K562 (cell line): ENCODE measurements around the gene CD2. TPM values are rescaled to one million over a fixed set of nuclear protein-coding genes. Genes with fewer than 3 reads are reported as not detected.
A peak's percentile ranks its signal among the peaks of the same experiment; 100 is the strongest.

ENCODE experiments used
- ATAC-seq: fragments of 200-7000 bp; cut with Tn5 transposase; 3 replicates; pipeline ENCODE4 v1.9.1; 2020; ENCODE audit warnings: moderate library complexity
- BruUV-seq: library from RNA; stranded (reverse); fragments of 400-500 nt; replicated peaks from 2 replicates; lab custom pipeline; 2021; lab: Mats Ljungman, UMichigan
- CTCF ChIA-PET: fragments of 300-600 bp; formaldehyde crosslinking; extraction: SDS; loops from one replicate; lab custom pipeline; 2021; ENCODE audit warnings: low intra/inter-chr PET ratio; lab: Yijun Ruan, JAX
- POLR2A ChIA-PET: fragments of 300-600, 350-650 bp; sonication (Branson Sonifier 250); formaldehyde crosslinking; extraction: SDS; loops from one replicate; lab custom pipeline; 2021; ENCODE audit warnings: antibody characterized with exemption, inconsistent platforms; lab: Yijun Ruan, JAX
- DNase-seq, 4 experiments: peaks; one replicate each; pipeline versions ENCODE4 v3.0.0 to v3.0.0-alpha.2; 2011 to 2018; ENCODE audit warnings: low spot score in 3 of 4, mixed read lengths in 3 of 4; ENCODE audit errors: extremely low read depth in 1 of 4
- FAIRE-seq: peaks from 2 replicates; lab custom pipeline; 2011; peaks lifted over from hg19 to GRCh38; lab: Jason Lieb, UNC
- H2AFZ ChIP-seq: 2 replicates; pipeline ENCODE4 v1.6.0; 2011; ENCODE audit warnings: low read depth, low read length, control low read depth, inconsistent platforms
- H3K27ac ChIP-seq: fragments of 200-600 bp; 3 replicates; pipeline ENCODE4 v1.8.0; 2011; ENCODE audit warnings: low read depth, mild to moderate bottlenecking, control low read depth, inconsistent platforms, low read length, moderate library complexity, mixed read lengths; ENCODE audit errors: extremely low read depth
- H3K27me3 ChIP-seq, 2 experiments: fragments of 300-600 bp in 1 of 2; 2 replicates in 1 of 2; 3 replicates in 1 of 2; pipeline versions ENCODE4 v1.6.0 to v1.8.0; 2011; ENCODE audit warnings: inconsistent platforms in 2 of 2, low read length in 2 of 2, mild to moderate bottlenecking in 1 of 2, mixed read lengths in 1 of 2, moderate library complexity in 1 of 2; ENCODE audit not compliant: control insufficient read depth in 2 of 2, insufficient read depth in 2 of 2
- H3K36me3 ChIP-seq: fragments of 300-600 bp; 3 replicates; pipeline ENCODE4 v1.8.0; 2011; ENCODE audit warnings: mild to moderate bottlenecking, low read length, inconsistent platforms; ENCODE audit not compliant: control insufficient read depth, insufficient read depth
- H3K4me1 ChIP-seq, 2 experiments: fragments of 200-600 bp in 1 of 2; replicated peaks in 1 of 2; 2 replicates in 1 of 2; 3 replicates in 1 of 2; pipeline versions ENCODE4 v1.5.1 to v1.8.0; 2011; ENCODE audit warnings: inconsistent platforms in 2 of 2, low read length in 2 of 2, mild to moderate bottlenecking in 1 of 2, mixed read lengths in 1 of 2, moderate library complexity in 1 of 2; ENCODE audit not compliant: control insufficient read depth in 2 of 2, insufficient read depth in 2 of 2
- H3K4me2 ChIP-seq: 2 replicates; pipeline ENCODE4 v1.6.1; 2011; ENCODE audit warnings: low read length, control low read depth, inconsistent platforms, mixed read lengths; ENCODE audit not compliant: insufficient read depth
- H3K4me3 ChIP-seq: fragments of 200-600 bp; sonication (generic), shearing (Covaris generic); 2 replicates; pipeline ENCODE4 v1.5.1; 2016; ENCODE audit warnings: control low read depth, inconsistent platforms
- H3K79me2 ChIP-seq: fragments of 200-600 bp; 3 replicates; pipeline ENCODE4 v1.8.0; 2011; ENCODE audit warnings: low read length, inconsistent platforms; ENCODE audit not compliant: control insufficient read depth, insufficient read depth
- H3K9ac ChIP-seq, 2 experiments: 2 replicates each; pipeline versions ENCODE4 v1.6.0 to v1.6.1; 2011; ENCODE audit warnings: low read depth in 2 of 2, low read length in 2 of 2, control low read depth in 1 of 2, inconsistent platforms in 1 of 2, mild to moderate bottlenecking in 1 of 2, mixed read lengths in 1 of 2; ENCODE audit not compliant: insufficient read depth in 1 of 2
- H3K9me1 ChIP-seq: one replicate; pipeline ENCODE4 v1.6.0; 2011; ENCODE audit warnings: inconsistent platforms, mild to moderate bottlenecking, low read length, moderate library complexity; ENCODE audit not compliant: control insufficient read depth, insufficient read depth
- H3K9me3 ChIP-seq: replicated peaks from 2 replicates; pipeline ENCODE4 v1.5.1; 2011; ENCODE audit warnings: low read depth, low read length, inconsistent platforms; ENCODE audit not compliant: control insufficient read depth, insufficient read depth
- H4K20me1 ChIP-seq: replicated peaks from 2 replicates; pipeline ENCODE4 v1.6.1; 2011; ENCODE audit warnings: low read length, inconsistent platforms, mixed read lengths; ENCODE audit not compliant: control insufficient read depth, insufficient read depth
- CREB3 ChIP-seq: fragments of 450-650 bp; conservative IDR thresholded peaks from 2 replicates; pipeline ENCODE4 v1.6.1; 2016; ENCODE audit warnings: missing genetic modification characterization, low read depth, mild to moderate bottlenecking, missing compliant biosample characterization, moderate library complexity
- MED1 ChIP-seq: sonication (generic); formaldehyde crosslinking; IDR thresholded peaks from 2 replicates; pipeline ENCODE4 v1.8.1; 2023; ENCODE audit warnings: missing genetic modification reagents, borderline replicate concordance
- RERE ChIP-seq: sonication (generic); formaldehyde crosslinking; IDR thresholded peaks from 2 replicates; pipeline ENCODE4 v1.8.0; 2023; ENCODE audit warnings: missing genetic modification reagents, mild to moderate bottlenecking, borderline replicate concordance
- ZNF121 ChIP-seq: sonication (generic); formaldehyde crosslinking; conservative IDR thresholded peaks from 2 replicates; pipeline ENCODE4 v1.8.0; 2022; ENCODE audit warnings: missing genetic modification reagents
- WGBS: fragments of 100-300 bp; shearing (Covaris generic); methylation state at CpG from one replicate; pipeline ENCODE4 v1.1.6; 2016; ENCODE audit warnings: low coverage, mixed read lengths; ENCODE audit not compliant: insufficient coverage; ENCODE audit errors: missing lambda C conversion rate; 5-methylcytosine and 5-hydroxymethylcytosine counted together
- in situ Hi-C: fragments of 300-500 bp; cut with MboI; formaldehyde crosslinking; loops from 4 replicates; pipeline ENCODE4 v1.15.0; 2018; ENCODE audit warnings: inconsistent platforms, mixed read lengths
- intact Hi-C: fragments of 100-400 bp; cut with micrococcal nuclease; formaldehyde crosslinking; loops from 2 replicates; pipeline ENCODE4 v1.14.2; 2022
- polyA plus RNA-seq, 8 experiments: library from polyadenylated mRNA; depleted of rRNA in 4 of 8; stranded (reverse) in 5 of 8; unstranded in 3 of 8; fragments of >200 nt; fragmentation: Nextera tagmentation in 2 of 8; fragmentation: Illumina TruSeq in 1 of 8; extraction: Ambion mirVana in 2 of 8; extraction: Trizol in 1 of 8; gene quantifications; 2 replicates each; pipeline versions ENCODE4 v1.2.1 to v1.2.3, GENCODE V29; 2011 to 2014; ENCODE audit warnings: inconsistent platforms in 1 of 8, missing spikeins in 1 of 8
- total RNA-seq, 7 experiments: library from RNA; depleted of rRNA in 6 of 7; stranded (reverse); fragments of >200 nt in 6 of 7; fragmentation: Illumina TruSeq in 2 of 7; extraction: Trizol in 2 of 7; gene quantifications; 2 replicates each; pipeline versions ENCODE4 v1.2.1 to v1.2.3, GENCODE V29; 2011 to 2021; ENCODE audit warnings: low replicate concordance in 1 of 7
- TF ChIP-seq, protein P1 (sequence below), 3 experiments: IDR thresholded peaks in 2 of 3; conservative IDR thresholded peaks in 1 of 3; 2 replicates each; pipeline ENCODE4 v1.5.1; 2011 to 2012; ENCODE audit warnings: low read length in 3 of 3, mild to moderate bottlenecking in 3 of 3, control low read depth in 2 of 3, improper control_type of control experiment in 1 of 3, inconsistent platforms in 1 of 3, low read depth in 1 of 3, mixed read lengths in 1 of 3, moderate library complexity in 1 of 3; ENCODE audit not compliant: insufficient read depth in 2 of 3
- TF ChIP-seq, protein P2 (sequence below): fragments of 450-650 bp; IDR thresholded peaks from 2 replicates; pipeline ENCODE4 v1.6.1; 2016
- TF ChIP-seq, protein P3 (sequence below): sonication (generic); formaldehyde crosslinking; IDR thresholded peaks from 2 replicates; pipeline ENCODE4 v1.8.0; 2022; ENCODE audit warnings: mild to moderate bottlenecking, missing genetic modification reagents

CD2 gene
- total and polyA plus RNA-seq, 9 of the 15 experiments (the other 6 are each of a cell fraction or from before 2014, with no cell fraction given), result 0.07 to 0.16 TPM; not detected in 7

GRCh38 chr1:116753312-116753711, 918 bp upstream of the CD2 start:
- FAIRE-seq, result no peak
- WGBS, result 50% methylated on average over 3 of the region's 3 CpGs
- no peaks in the 10 kb centered on the region for H3K27me3 ChIP-seq
- H3K9ac ChIP-seq, result no peak overlapping the region
- DNase-seq, result no peak
- H3K27ac ChIP-seq, result no peak overlapping the region
- peaks cover 8% of the 10 kb centered on the region in 2 experiments; a peak in 4 of 5 replicates for H3K4me1 ChIP-seq
- POLR2A ChIA-PET, result interaction anchor here (2.9 kb wide), 1 partner anchor 16 kb away, joined by 11 read pairs; no protein-coding TSS in a partner anchor
- no peaks in the 10 kb centered on the region for H3K36me3 ChIP-seq
- no peak overlapping the region for H3K4me2 ChIP-seq
- no TSS peak for BruUV-seq
- H4K20me1 ChIP-seq, result no peaks in the 10 kb centered on the region
- CTCF ChIA-PET, result interaction anchor here (0.6 kb wide), 1 partner anchor 1611 kb away, joined by 3 read pairs; no protein-coding TSS in a partner anchor
- ATAC-seq, result no peak
- no peaks in the 10 kb centered on the region for H3K9me1 ChIP-seq
- no peaks in the 10 kb centered on the region for H3K79me2 ChIP-seq
- intact Hi-C loops (no loop called here), in situ Hi-C loops (no loop called here)
- H3K4me3 ChIP-seq, result no peak overlapping the region
- peak overlapping the region; percentile 58 for H2AFZ ChIP-seq
- H3K9me3 ChIP-seq, result peaks cover 12% of the 10 kb centered on the region
- no peak for TF ChIP-seq ZNF121 (CRISPR knock-in tag)
- no peak for TF ChIP-seq CREB3
- no peak for TF ChIP-seq RERE (CRISPR knock-in tag)
- TF ChIP-seq, protein P1, sequence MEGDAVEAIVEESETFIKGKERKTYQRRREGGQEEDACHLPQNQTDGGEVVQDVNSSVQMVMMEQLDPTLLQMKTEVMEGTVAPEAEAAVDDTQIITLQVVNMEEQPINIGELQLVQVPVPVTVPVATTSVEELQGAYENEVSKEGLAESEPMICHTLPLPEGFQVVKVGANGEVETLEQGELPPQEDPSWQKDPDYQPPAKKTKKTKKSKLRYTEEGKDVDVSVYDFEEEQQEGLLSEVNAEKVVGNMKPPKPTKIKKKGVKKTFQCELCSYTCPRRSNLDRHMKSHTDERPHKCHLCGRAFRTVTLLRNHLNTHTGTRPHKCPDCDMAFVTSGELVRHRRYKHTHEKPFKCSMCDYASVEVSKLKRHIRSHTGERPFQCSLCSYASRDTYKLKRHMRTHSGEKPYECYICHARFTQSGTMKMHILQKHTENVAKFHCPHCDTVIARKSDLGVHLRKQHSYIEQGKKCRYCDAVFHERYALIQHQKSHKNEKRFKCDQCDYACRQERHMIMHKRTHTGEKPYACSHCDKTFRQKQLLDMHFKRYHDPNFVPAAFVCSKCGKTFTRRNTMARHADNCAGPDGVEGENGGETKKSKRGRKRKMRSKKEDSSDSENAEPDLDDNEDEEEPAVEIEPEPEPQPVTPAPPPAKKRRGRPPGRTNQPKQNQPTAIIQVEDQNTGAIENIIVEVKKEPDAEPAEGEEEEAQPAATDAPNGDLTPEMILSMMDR (IDR thresholded peaks at IDR 0.05 in 2 of 3, conservative IDR thresholded peaks at IDR 0.05 in 1 of 3; ENCODE audit: insufficient read depth in 2 of 3, low read depth in 1 of 3, low read length in 3 of 3), result no peak
- TF ChIP-seq, protein P2, sequence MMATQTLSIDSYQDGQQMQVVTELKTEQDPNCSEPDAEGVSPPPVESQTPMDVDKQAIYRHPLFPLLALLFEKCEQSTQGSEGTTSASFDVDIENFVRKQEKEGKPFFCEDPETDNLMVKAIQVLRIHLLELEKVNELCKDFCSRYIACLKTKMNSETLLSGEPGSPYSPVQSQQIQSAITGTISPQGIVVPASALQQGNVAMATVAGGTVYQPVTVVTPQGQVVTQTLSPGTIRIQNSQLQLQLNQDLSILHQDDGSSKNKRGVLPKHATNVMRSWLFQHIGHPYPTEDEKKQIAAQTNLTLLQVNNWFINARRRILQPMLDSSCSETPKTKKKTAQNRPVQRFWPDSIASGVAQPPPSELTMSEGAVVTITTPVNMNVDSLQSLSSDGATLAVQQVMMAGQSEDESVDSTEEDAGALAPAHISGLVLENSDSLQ, result no peak
- TF ChIP-seq MED1, result no peak
- TF ChIP-seq, protein P3, sequence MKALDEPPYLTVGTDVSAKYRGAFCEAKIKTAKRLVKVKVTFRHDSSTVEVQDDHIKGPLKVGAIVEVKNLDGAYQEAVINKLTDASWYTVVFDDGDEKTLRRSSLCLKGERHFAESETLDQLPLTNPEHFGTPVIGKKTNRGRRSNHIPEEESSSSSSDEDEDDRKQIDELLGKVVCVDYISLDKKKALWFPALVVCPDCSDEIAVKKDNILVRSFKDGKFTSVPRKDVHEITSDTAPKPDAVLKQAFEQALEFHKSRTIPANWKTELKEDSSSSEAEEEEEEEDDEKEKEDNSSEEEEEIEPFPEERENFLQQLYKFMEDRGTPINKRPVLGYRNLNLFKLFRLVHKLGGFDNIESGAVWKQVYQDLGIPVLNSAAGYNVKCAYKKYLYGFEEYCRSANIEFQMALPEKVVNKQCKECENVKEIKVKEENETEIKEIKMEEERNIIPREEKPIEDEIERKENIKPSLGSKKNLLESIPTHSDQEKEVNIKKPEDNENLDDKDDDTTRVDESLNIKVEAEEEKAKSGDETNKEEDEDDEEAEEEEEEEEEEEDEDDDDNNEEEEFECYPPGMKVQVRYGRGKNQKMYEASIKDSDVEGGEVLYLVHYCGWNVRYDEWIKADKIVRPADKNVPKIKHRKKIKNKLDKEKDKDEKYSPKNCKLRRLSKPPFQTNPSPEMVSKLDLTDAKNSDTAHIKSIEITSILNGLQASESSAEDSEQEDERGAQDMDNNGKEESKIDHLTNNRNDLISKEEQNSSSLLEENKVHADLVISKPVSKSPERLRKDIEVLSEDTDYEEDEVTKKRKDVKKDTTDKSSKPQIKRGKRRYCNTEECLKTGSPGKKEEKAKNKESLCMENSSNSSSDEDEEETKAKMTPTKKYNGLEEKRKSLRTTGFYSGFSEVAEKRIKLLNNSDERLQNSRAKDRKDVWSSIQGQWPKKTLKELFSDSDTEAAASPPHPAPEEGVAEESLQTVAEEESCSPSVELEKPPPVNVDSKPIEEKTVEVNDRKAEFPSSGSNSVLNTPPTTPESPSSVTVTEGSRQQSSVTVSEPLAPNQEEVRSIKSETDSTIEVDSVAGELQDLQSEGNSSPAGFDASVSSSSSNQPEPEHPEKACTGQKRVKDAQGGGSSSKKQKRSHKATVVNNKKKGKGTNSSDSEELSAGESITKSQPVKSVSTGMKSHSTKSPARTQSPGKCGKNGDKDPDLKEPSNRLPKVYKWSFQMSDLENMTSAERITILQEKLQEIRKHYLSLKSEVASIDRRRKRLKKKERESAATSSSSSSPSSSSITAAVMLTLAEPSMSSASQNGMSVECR, result no peak
